HepG2 (cell line): ENCODE data around the gene DLL3. TPM values are rescaled to one million over a fixed set of nuclear protein-coding genes. Genes with fewer than 3 reads are reported as not detected.

Experiments used
- CCAR2 ChIP-seq: fragments of 200-400 bp; formaldehyde crosslinking; optimal IDR thresholded peaks from 2 replicates; pipeline ENCODE3; 2018; ENCODE audit warnings: low read depth, mild to moderate bottlenecking, low read length, moderate library complexity
- CHCHD3 ChIP-seq: sonication (generic); formaldehyde crosslinking; IDR thresholded peaks from 2 replicates; pipeline ENCODE4 v1.8.0; 2022; ENCODE audit warnings: mild to moderate bottlenecking, missing genetic modification reagents, moderate library complexity
- FOXK2 ChIP-seq: fragments of 450-650 bp; IDR thresholded peaks from 2 replicates; pipeline ENCODE4 v1.6.1; 2016
- FUBP1 ChIP-seq: sonication (generic); formaldehyde crosslinking; IDR thresholded peaks from 2 replicates; pipeline ENCODE4 v1.5.1; 2020; ENCODE audit warnings: missing genetic modification reagents, mild to moderate bottlenecking, borderline replicate concordance
- GABPA ChIP-seq, 2 experiments: IDR thresholded peaks; 2 replicates each; pipeline ENCODE4 v1.6.1; 2011 to 2016; ENCODE audit warnings: low read depth in 2 of 2, low read length in 1 of 2, missing biosample characterization in 1 of 2, missing genetic modification characterization in 1 of 2
- GTF2F1 ChIP-seq: fragments of 150-350 bp; IDR thresholded peaks from 2 replicates; pipeline ENCODE4 v1.6.1; 2014; ENCODE audit warnings: low read length
- HNRNPLL ChIP-seq: fragments of 200-400 bp; formaldehyde crosslinking; IDR thresholded peaks from 2 replicates; pipeline ENCODE4 v1.6.1; 2017; ENCODE audit warnings: mild to moderate bottlenecking, low read depth, low read length; ENCODE audit not compliant: poor library complexity, severe bottlenecking
- HOXD1 ChIP-seq: sonication (generic); formaldehyde crosslinking; IDR thresholded peaks from 2 replicates; pipeline ENCODE4 v1.5.0; 2020; ENCODE audit warnings: missing genetic modification reagents
- KAT8 ChIP-seq: IDR thresholded peaks from 2 replicates; pipeline ENCODE4 v1.6.1; 2016; ENCODE audit warnings: missing genetic modification reagents, missing compliant biosample characterization
- MYPOP ChIP-seq: sonication (generic); formaldehyde crosslinking; IDR thresholded peaks from 2 replicates; pipeline ENCODE4 v1.8.1; 2023; ENCODE audit warnings: mild to moderate bottlenecking, moderate library complexity, missing genetic modification reagents
- NR2C2 ChIP-seq: sonication (generic); formaldehyde crosslinking; IDR thresholded peaks from 2 replicates; pipeline ENCODE4 v1.4.0; 2020; ENCODE audit warnings: missing genetic modification reagents, mild to moderate bottlenecking, moderate library complexity, borderline replicate concordance
- NR3C1 ChIP-seq: sonication (generic); formaldehyde crosslinking; IDR thresholded peaks from 2 replicates; pipeline ENCODE4 v1.4.0; 2020; ENCODE audit warnings: missing genetic modification reagents
- ONECUT2 ChIP-seq: sonication (generic); formaldehyde crosslinking; IDR thresholded peaks from 2 replicates; pipeline ENCODE4 v1.4.0; 2020; ENCODE audit warnings: missing genetic modification reagents
- PAF1 ChIP-seq: IDR thresholded peaks from 2 replicates; pipeline ENCODE4 v1.6.1; 2016; ENCODE audit warnings: missing genetic modification reagents, missing compliant biosample characterization
- SNAPC5 ChIP-seq: sonication (generic); formaldehyde crosslinking; IDR thresholded peaks from 2 replicates; pipeline ENCODE4 v1.8.1; 2023; ENCODE audit warnings: mild to moderate bottlenecking, missing genetic modification reagents, borderline replicate concordance
- SNRNP70 ChIP-seq: fragments of 200-400 bp; formaldehyde crosslinking; IDR thresholded peaks from 2 replicates; pipeline ENCODE4 v1.6.1; 2017; ENCODE audit warnings: mild to moderate bottlenecking, low read depth, low read length, moderate library complexity
- SPEN ChIP-seq: sonication (generic); formaldehyde crosslinking; IDR thresholded peaks from 2 replicates; pipeline ENCODE4 v1.5.1; 2020; ENCODE audit warnings: low read depth, mild to moderate bottlenecking, missing genetic modification reagents
- ZBTB8A ChIP-seq: sonication (generic); formaldehyde crosslinking; IDR thresholded peaks from 2 replicates; pipeline ENCODE4 v1.4.0; 2020; ENCODE audit warnings: mild to moderate bottlenecking, low read depth, missing genetic modification reagents, borderline replicate concordance
- ZNF180 ChIP-seq: sonication (generic); formaldehyde crosslinking; IDR thresholded peaks from 2 replicates; pipeline ENCODE4 v1.4.0; 2020; ENCODE audit warnings: low read depth, missing genetic modification reagents, borderline replicate concordance
- ZNF362 ChIP-seq: sonication (generic); formaldehyde crosslinking; IDR thresholded peaks from 2 replicates; pipeline ENCODE4 v1.4.0; 2020; ENCODE audit warnings: missing genetic modification reagents, mild to moderate bottlenecking, borderline replicate concordance
- ZNF770 ChIP-seq: sonication (generic); formaldehyde crosslinking; IDR thresholded peaks from 2 replicates; pipeline ENCODE4 v1.5.0; 2020; ENCODE audit warnings: mild to moderate bottlenecking, missing genetic modification reagents
- ZNF850 ChIP-seq: sonication (generic); formaldehyde crosslinking; conservative IDR thresholded peaks from 2 replicates; pipeline ENCODE4 v1.9.0; 2021; ENCODE audit warnings: mild to moderate bottlenecking, missing genetic modification reagents
- polyA plus RNA-seq, 8 experiments: library from polyadenylated mRNA; depleted of rRNA in 3 of 8; stranded (reverse) in 7 of 8; unstranded in 1 of 8; fragments of >200 nt; fragmentation: Illumina TruSeq in 4 of 8; extraction: Trizol in 4 of 8; gene quantifications; 2 replicates each; pipeline versions ENCODE4 v1.2.1 to v1.2.3, GENCODE V29; 2011 to 2016; ENCODE audit warnings: low read depth in 4 of 8, missing spikeins in 1 of 8, mixed read lengths in 1 of 8; ENCODE audit not compliant: insufficient read depth in 1 of 8
- total RNA-seq, 5 experiments: library from RNA; depleted of rRNA; stranded (reverse); fragments of >200 nt; fragmentation: Illumina TruSeq; extraction: Trizol; gene quantifications; 2 replicates each; pipeline ENCODE4 v1.2.3, GENCODE V29; 2016; ENCODE audit warnings: low read depth in 1 of 5

The DLL3 gene
- total and polyA plus RNA-seq, 2 of the 13 experiments (the other 11 are each of a cell fraction or from before 2014, with no cell fraction given), result 0.35 to 0.55 TPM

- TF ChIP-seq KAT8 (CRISPR knock-in tag) (peak; percentile 70; the same call in 1 of the 2 replicates), FOXK2 (no peak), ZNF180 (CRISPR knock-in tag) (no peak), ZNF850 (no peak), SNAPC5 (CRISPR knock-in tag) (no peak), ZNF770 (CRISPR knock-in tag) (peak; percentile 61; the same call in 1 of the 2 replicates), HOXD1 (CRISPR knock-in tag) (peak; percentile 67; the same call in 1 of the 2 replicates), NR2C2 (peak; percentile 42; the same call in 1 of the 2 replicates), SNRNP70 (no peak), ONECUT2 (CRISPR knock-in tag) (no peak), CHCHD3 (CRISPR knock-in tag) (0 out of 2 replicates have a peak, but pooled peaks have one; percentile 45), GTF2F1 (no peak), ZBTB8A (0 out of 2 replicates have a peak, but pooled peaks have one; percentile 52), NR3C1 (no peak), MYPOP (CRISPR knock-in tag) (peak; percentile 89), CCAR2 (no peak), ZNF362 (CRISPR knock-in tag) (no peak; the same call in 1 of the 2 replicates), HNRNPLL (peak; percentile 88), PAF1 (CRISPR knock-in tag) (no peak), GABPA (IDR thresholded peaks at IDR 0.05; ENCODE audit: low read depth, low read length) (no peak), GABPA (CRISPR knock-in tag; IDR thresholded peaks at IDR 0.05; ENCODE audit: low read depth) (no peak), SPEN (CRISPR knock-in tag) (peak; percentile 78; the same call in 1 of the 2 replicates), FUBP1 (CRISPR knock-in tag) (no peak)
These were observed 33.7 kb downstream of the DLL3 start, which contains the start of gene EID2B (continued) for GRCh38 chr19:39532233-39533002.
